GM19328 (cell line): ENCODE data around the gene CLEC2L.

Experiments
- ATAC-seq: cut with Tn5 transposase; IDR thresholded peaks from one replicate; pipeline ENCODE4 v1.9.1; 2021; ENCODE audit warnings: mild to moderate bottlenecking, moderate library complexity; ENCODE audit not compliant: unreplicated experiment

CLEC2L gene

GRCh38 chr7:139573871-139574270, 50.4 kb downstream of the CLEC2L start:
- no peak for ATAC-seq

- no peak for ATAC-seq
Measured at GRCh38 chr7:139574618-139575337, 51.3 kb downstream of the CLEC2L start.

GRCh38 chr7:139575338-139575680, 51.8 kb downstream of the CLEC2L start:
- no peak for ATAC-seq

GRCh38 chr7:139576179-139576973, 52.9 kb downstream of the CLEC2L start:
- no peak for ATAC-seq

- no peak for ATAC-seq
Measured at GRCh38 chr7:139580435-139580834, 57.0 kb downstream of the CLEC2L start.

- no peak for ATAC-seq
Measured at GRCh38 chr7:139582130-139582650, 58.7 kb downstream of the CLEC2L start.

- ATAC-seq: no peak
Measured at GRCh38 chr7:139582671-139583155, 59.2 kb downstream of the CLEC2L start.

GRCh38 chr7:139583826-139584553, 60.5 kb downstream of the CLEC2L start:
- ATAC-seq: no peak

- no peak for ATAC-seq
Measured at GRCh38 chr7:139585042-139585441, 61.6 kb downstream of the CLEC2L start.

- ATAC-seq: no peak
Measured at GRCh38 chr7:139586286-139586685, 62.8 kb downstream of the CLEC2L start.

- no peak for ATAC-seq
Measured at GRCh38 chr7:139587535-139587934, 64.0 kb downstream of the CLEC2L start.

- ATAC-seq: no peak
Measured at GRCh38 chr7:139588632-139589031, 65.1 kb downstream of the CLEC2L start.

- no peak for ATAC-seq
Measured at GRCh38 chr7:139589474-139589873, 66.0 kb downstream of the CLEC2L start.

GRCh38 chr7:139591550-139592195, 68.2 kb downstream of the CLEC2L start:
- no peak for ATAC-seq

GRCh38 chr7:139592801-139593461, 69.4 kb downstream of the CLEC2L start:
- ATAC-seq: no peak

GRCh38 chr7:139594090-139594489, 70.6 kb downstream of the CLEC2L start:
- no peak for ATAC-seq
